Astrocyte (in vitro differentiated cells and primary cell): ENCODE data around the gene FXR2. TPM values are rescaled to one million over a fixed set of nuclear protein-coding genes. Genes with fewer than 3 reads are reported as not detected.

ENCODE experiments used
- DNase-seq: peaks from one replicate; pipeline ENCODE4 v3.0.0-alpha.2; 2010; ENCODE audit warnings: low read depth
- FAIRE-seq: peaks from 2 replicates; lab custom pipeline; 2011; peaks lifted over from hg19 to GRCh38; lab: Jason Lieb, UNC
- H2AFZ ChIP-seq: 2 replicates; pipeline ENCODE4 v1.6.0; 2012; ENCODE audit warnings: low read depth, low read length, inconsistent platforms
- H3K27ac ChIP-seq: 2 replicates; pipeline ENCODE4 v1.5.1; 2011; ENCODE audit warnings: low read depth, low read length, inconsistent platforms
- H3K27me3 ChIP-seq: 2 replicates; pipeline ENCODE4 v1.6.0; 2011; ENCODE audit warnings: low read length, inconsistent platforms; ENCODE audit not compliant: insufficient read depth
- H3K36me3 ChIP-seq: 2 replicates; pipeline ENCODE4 v1.5.1; 2011; ENCODE audit warnings: low read length, inconsistent platforms; ENCODE audit not compliant: insufficient read depth
- H3K4me1 ChIP-seq: 2 replicates; pipeline ENCODE4 v1.5.1; 2011; ENCODE audit warnings: low read length, inconsistent platforms; ENCODE audit not compliant: insufficient read depth
- H3K4me2 ChIP-seq: 2 replicates; pipeline ENCODE4 v1.6.0; 2012; ENCODE audit warnings: low read length, inconsistent platforms
- H3K4me3 ChIP-seq: 2 replicates; pipeline ENCODE4 v1.5.1; 2011; ENCODE audit warnings: low read depth, mild to moderate bottlenecking, low read length, inconsistent platforms; ENCODE audit not compliant: insufficient read depth
- H3K79me2 ChIP-seq: 2 replicates; pipeline ENCODE4 v1.6.0; 2012; ENCODE audit warnings: mild to moderate bottlenecking, low read length, inconsistent platforms; ENCODE audit not compliant: insufficient read depth
- H3K9ac ChIP-seq: 2 replicates; pipeline ENCODE4 v1.6.0; 2012; ENCODE audit warnings: mild to moderate bottlenecking, low read length, inconsistent platforms
- H3K9me3 ChIP-seq: 2 replicates; pipeline ENCODE4 v1.5.1; 2012; ENCODE audit warnings: low read depth, mild to moderate bottlenecking, low read length, inconsistent platforms; ENCODE audit not compliant: insufficient read depth
- H4K20me1 ChIP-seq: 2 replicates; pipeline ENCODE4 v1.6.0; 2012; ENCODE audit warnings: low read length, inconsistent platforms; ENCODE audit not compliant: insufficient read depth
- H3K27ac Mint-ChIP-seq: one replicate; pipeline ENCODE4 v1.8.0; 2021; ENCODE audit warnings: mild to moderate bottlenecking, mixed read lengths; ENCODE audit not compliant: unreplicated experiment
- H3K27me3 Mint-ChIP-seq: one replicate; pipeline ENCODE4 v1.8.0; 2021; ENCODE audit warnings: low read depth, mixed read lengths; ENCODE audit not compliant: unreplicated experiment
- H3K36me3 Mint-ChIP-seq: one replicate; pipeline ENCODE4 v1.8.0; 2021; ENCODE audit warnings: low read depth, mixed read lengths; ENCODE audit not compliant: unreplicated experiment
- H3K4me1 Mint-ChIP-seq: one replicate; pipeline ENCODE4 v1.8.0; 2021; ENCODE audit warnings: low read depth, mixed read lengths; ENCODE audit not compliant: unreplicated experiment
- H3K4me3 Mint-ChIP-seq: one replicate; pipeline ENCODE4 v1.8.0; 2021; ENCODE audit warnings: mild to moderate bottlenecking, moderate library complexity, mixed read lengths; ENCODE audit not compliant: unreplicated experiment
- H3K9me3 Mint-ChIP-seq: one replicate; pipeline ENCODE4 v1.8.0; 2021; ENCODE audit warnings: mild to moderate bottlenecking, mixed read lengths; ENCODE audit not compliant: unreplicated experiment
- EZH2 ChIP-seq: IDR thresholded peaks from 2 replicates; pipeline ENCODE4 v1.6.1; 2012; ENCODE audit warnings: mild to moderate bottlenecking, low read length, inconsistent platforms; ENCODE audit not compliant: insufficient read depth
- total RNA-seq: library from RNA; stranded (reverse); gene quantifications from 2 replicates; pipeline ENCODE4 v1.2.1, GENCODE V29; 2021
- TF ChIP-seq, protein P1 (sequence below): IDR thresholded peaks from 2 replicates; pipeline ENCODE4 v1.5.1; 2011; ENCODE audit warnings: low read depth, mild to moderate bottlenecking, inconsistent platforms, low read length, moderate library complexity; ENCODE audit not compliant: insufficient read depth

FXR2 gene
- total RNA-seq, 1 donor from 2014 or later = 60.2 TPM

DNA sequence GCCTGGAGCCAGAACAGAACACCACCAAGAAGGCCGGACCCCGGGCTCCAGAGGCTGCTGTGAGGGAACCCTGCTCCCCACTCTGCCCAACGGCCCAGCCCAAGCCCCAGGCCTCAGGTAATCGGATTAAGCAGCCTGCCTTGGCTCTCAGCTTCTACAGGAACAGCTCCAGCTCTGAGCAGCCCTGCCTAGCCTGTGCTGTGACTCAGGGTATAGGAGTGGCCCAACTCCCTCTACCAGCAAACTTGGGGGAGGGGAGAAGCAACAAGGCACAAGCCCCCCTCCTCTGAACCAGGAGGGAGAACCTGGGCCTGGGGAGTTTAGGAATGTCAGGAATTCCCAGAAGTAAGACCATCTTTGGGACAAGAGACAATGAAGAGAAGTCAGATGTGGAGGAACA is 24.0 kb downstream of the FXR2 start:
- Histone ChIP-seq H3K27ac (peak overlapping the region; percentile 82), H4K20me1 (peaks cover 41% of the 10 kb centered on the region), H3K9me3 (no peaks in the 10 kb centered on the region), H2AFZ (no peak overlapping the region), H3K4me1 (peaks cover 50% of the 10 kb centered on the region), H3K27me3 (no peaks in the 10 kb centered on the region), H3K79me2 (peaks cover 28% of the 10 kb centered on the region), H3K9ac (peak overlapping the region; percentile 76), H3K4me2 (peak overlapping the region; percentile 76), H3K4me3 (no peak overlapping the region), H3K36me3 (peaks cover 31% of the 10 kb centered on the region)
- peaks cover 41% of the 10 kb centered on the region for H3K4me1 Mint-ChIP-seq
- DNase-seq (peak; percentile 60), FAIRE-seq (no peak)
- H3K4me3 Mint-ChIP-seq = peak overlapping the region; percentile 54
- no peaks in the 10 kb centered on the region for H3K27me3 Mint-ChIP-seq
- peaks cover 29% of the 10 kb centered on the region for H3K36me3 Mint-ChIP-seq
- TF ChIP-seq, protein P1, sequence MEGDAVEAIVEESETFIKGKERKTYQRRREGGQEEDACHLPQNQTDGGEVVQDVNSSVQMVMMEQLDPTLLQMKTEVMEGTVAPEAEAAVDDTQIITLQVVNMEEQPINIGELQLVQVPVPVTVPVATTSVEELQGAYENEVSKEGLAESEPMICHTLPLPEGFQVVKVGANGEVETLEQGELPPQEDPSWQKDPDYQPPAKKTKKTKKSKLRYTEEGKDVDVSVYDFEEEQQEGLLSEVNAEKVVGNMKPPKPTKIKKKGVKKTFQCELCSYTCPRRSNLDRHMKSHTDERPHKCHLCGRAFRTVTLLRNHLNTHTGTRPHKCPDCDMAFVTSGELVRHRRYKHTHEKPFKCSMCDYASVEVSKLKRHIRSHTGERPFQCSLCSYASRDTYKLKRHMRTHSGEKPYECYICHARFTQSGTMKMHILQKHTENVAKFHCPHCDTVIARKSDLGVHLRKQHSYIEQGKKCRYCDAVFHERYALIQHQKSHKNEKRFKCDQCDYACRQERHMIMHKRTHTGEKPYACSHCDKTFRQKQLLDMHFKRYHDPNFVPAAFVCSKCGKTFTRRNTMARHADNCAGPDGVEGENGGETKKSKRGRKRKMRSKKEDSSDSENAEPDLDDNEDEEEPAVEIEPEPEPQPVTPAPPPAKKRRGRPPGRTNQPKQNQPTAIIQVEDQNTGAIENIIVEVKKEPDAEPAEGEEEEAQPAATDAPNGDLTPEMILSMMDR = no peak
- TF ChIP-seq EZH2 = no peak
- H3K9me3 Mint-ChIP-seq = no peaks in the 10 kb centered on the region
- H3K27ac Mint-ChIP-seq = peak overlapping the region; percentile 85

DNA sequence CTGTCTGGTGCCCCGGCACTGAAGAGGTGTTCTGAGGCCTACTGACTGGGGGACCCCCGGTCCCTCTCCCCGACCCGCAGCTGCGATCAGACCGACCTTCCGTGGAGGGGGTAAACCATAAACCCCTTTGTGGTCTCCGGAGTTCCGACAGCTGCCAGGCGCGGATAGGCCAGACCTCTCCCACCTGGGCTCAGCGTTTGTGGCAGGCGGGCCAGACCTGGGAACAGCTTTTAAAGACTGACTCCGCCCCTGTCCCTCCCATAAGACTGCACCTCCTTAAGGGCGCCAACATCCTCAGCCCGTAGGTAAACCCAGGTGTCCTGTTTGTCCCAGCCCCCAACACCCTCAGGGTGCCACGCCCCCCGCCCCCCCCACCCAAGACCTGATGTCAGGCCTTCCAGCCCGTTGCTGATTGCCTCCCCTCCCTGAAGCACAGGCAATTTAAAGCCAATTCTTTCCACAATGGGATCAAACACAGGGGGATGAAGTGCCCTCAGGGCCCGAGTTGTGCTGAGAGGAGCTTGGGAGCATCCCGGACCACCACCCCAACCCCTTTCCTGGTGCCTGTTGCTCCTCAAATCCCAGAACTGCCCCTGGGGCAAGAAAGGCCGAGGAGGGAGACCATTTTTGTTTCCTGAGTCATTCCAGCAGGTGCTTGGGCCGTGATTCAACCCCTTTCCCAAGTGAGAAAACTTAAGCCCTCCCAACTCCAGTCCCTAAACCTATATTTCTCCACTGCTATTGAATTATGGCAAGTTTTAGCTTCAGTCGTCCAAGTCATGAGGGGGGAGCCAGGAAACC is 24.6 kb downstream of the FXR2 start, which contains the start of gene SOX15:
Gene SOX15 (minus strand): TSS at position 204 of the 801 bp plus-strand sequence. CDS start 418 bp downstream, outside the sequence.
- H3K36me3 ChIP-seq = peaks cover 25% of the 10 kb centered on the region
- peaks cover 25% of the 10 kb centered on the region for H3K36me3 Mint-ChIP-seq
- H3K9me3 ChIP-seq = no peaks in the 10 kb centered on the region
- no peaks in the 10 kb centered on the region for H3K27me3 ChIP-seq
- TF ChIP-seq EZH2 = no peak
- peak within 1 kb of the TSS; percentile 76 for H3K9ac ChIP-seq
- H3K27ac ChIP-seq = peak within 1 kb of the TSS; percentile 82
- peak within 1 kb of the TSS; percentile 85 for H3K27ac Mint-ChIP-seq
- H2AFZ ChIP-seq = no peak within 1 kb of the TSS
- H4K20me1 ChIP-seq = peaks cover 41% of the 10 kb centered on the region
- no peak within 1 kb of the TSS for H3K4me3 ChIP-seq
- FAIRE-seq (no peak), DNase-seq (peak; percentile 35)
- peaks cover 50% of the 10 kb centered on the region for H3K4me1 ChIP-seq
- H3K4me3 Mint-ChIP-seq = peak within 1 kb of the TSS; percentile 54
- peak within 1 kb of the TSS; percentile 81 for H3K4me2 ChIP-seq
- no peaks in the 10 kb centered on the region for H3K9me3 Mint-ChIP-seq
- no peaks in the 10 kb centered on the region for H3K27me3 Mint-ChIP-seq
- H3K4me1 Mint-ChIP-seq = peaks cover 43% of the 10 kb centered on the region
- H3K79me2 ChIP-seq = peaks cover 34% of the 10 kb centered on the region

DNA sequence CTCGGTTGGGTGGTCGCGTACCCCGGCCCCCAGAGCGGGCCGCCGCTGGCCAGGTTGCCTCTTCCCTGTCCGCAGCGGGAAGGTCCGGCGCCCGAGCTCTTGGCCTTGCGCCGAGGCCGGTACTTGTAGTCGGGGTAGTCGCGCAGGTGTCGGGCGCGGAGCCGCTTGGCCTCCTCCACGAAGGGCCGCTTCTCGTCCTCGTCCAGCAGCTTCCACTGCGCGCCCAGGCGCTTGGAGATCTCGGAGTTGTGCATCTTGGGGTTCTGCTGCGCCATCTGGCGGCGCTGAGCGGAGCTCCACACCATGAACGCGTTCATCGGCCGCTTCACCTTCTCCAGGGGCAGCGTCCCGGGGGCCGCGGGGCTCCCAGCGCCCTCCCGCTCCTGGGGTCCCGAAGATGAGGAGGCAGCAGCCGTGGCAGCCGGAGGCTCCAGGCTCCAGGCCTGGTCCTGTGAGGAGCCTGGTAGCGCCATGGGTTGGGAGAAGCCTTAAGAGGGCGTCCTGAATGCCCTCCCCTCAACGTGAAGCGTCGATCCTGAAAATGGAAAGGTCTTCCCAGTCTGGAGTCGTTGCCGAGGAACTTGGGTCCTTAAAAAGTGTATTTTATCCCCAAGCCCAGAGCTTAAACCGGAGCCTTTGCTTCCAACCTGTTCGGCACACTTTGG is 25.4 kb downstream of the FXR2 start:
- Histone ChIP-seq H3K36me3 (peaks cover 17% of the 10 kb centered on the region), H3K27me3 (no peaks in the 10 kb centered on the region), H3K79me2 (peaks cover 42% of the 10 kb centered on the region), H3K4me2 (peak overlapping the region; percentile 81), H3K9me3 (no peaks in the 10 kb centered on the region), H3K9ac (peak overlapping the region; percentile 68), H3K27ac (peak overlapping the region; percentile 22), H2AFZ (no peak overlapping the region), H3K4me3 (no peak overlapping the region), H3K4me1 (peaks cover 52% of the 10 kb centered on the region), H4K20me1 (peaks cover 41% of the 10 kb centered on the region)
- Mint-ChIP-seq H3K4me1 (peaks cover 47% of the 10 kb centered on the region), H3K9me3 (no peaks in the 10 kb centered on the region), H3K27me3 (no peaks in the 10 kb centered on the region), H3K36me3 (peaks cover 24% of the 10 kb centered on the region), H3K27ac (no peak overlapping the region), H3K4me3 (peak overlapping the region; percentile 14)
- TF ChIP-seq, protein P1 = peak; percentile 56
- TF ChIP-seq EZH2 = no peak
- FAIRE-seq (no peak), DNase-seq (peak; percentile 61)
